Testis (tissue), 3 donors: ENCODE measurements around the gene MYOG. TPM values are rescaled to one million over a fixed set of nuclear protein-coding genes. Genes with fewer than 3 reads are reported as not detected.
A peak's percentile ranks its signal among the peaks of the same experiment; 100 is the strongest.

Experiments used
- DNase-seq: peaks from one replicate; pipeline ENCODE4 v3.0.0-alpha.2; 2019
- H3K27ac ChIP-seq, 2 donors: fragments of 200-600 bp; sonication (generic); one replicate each; pipeline ENCODE4 v1.5.1; 2019
- H3K27me3 ChIP-seq: fragments of 200-600 bp; sonication (generic); one replicate; pipeline ENCODE4 v1.5.1; 2019
- H3K36me3 ChIP-seq: fragments of 200-600 bp; sonication (generic); one replicate; pipeline ENCODE4 v1.5.1; 2017; ENCODE audit warnings: low read depth; ENCODE audit errors: missing control alignments
- H3K4me1 ChIP-seq: fragments of 200-600 bp; sonication (generic); one replicate; pipeline ENCODE4 v1.5.1; 2019
- H3K4me3 ChIP-seq, 2 donors: fragments of 200-600 bp; sonication (generic); one replicate each; pipeline ENCODE4 v1.5.1; 2017 to 2019
- H3K9me3 ChIP-seq: fragments of 200-600 bp; sonication (generic); one replicate; pipeline ENCODE4 v1.5.1; 2017
- POLR2A ChIP-seq: fragments of 450-650 bp; IDR thresholded peaks from one replicate; pipeline ENCODE4 v1.6.1; 2017; ENCODE audit warnings: antibody characterized with exemption, mild to moderate bottlenecking, moderate library complexity
- WGBS, 2 donors: methylation state at CpG; one replicate each; pipeline ENCODE4 v1.1.5; 2018; 5-methylcytosine and 5-hydroxymethylcytosine counted together
- intact Hi-C: fragments of 100-400 bp; cut with DNase I; formaldehyde crosslinking; loops from one replicate; pipeline ENCODE4 v1.15.1; 2023; ENCODE audit warnings: low total_unique reads
- polyA plus RNA-seq: library from polyadenylated mRNA; stranded (reverse); fragments of 350-450 nt; fragmentation: Illumina TruSeq; extraction: RNeasy Lipid Tissue Mini Kit (QIAGEN cat#74804); gene quantifications from one replicate; pipeline ENCODE4 v1.2.3, GENCODE V29; 2014; ENCODE audit warnings: low read depth, low replicate concordance; ENCODE audit not compliant: insufficient read depth
- total RNA-seq, 2 donors: library from RNA; depleted of rRNA; stranded (reverse); fragments of >200 nt; gene quantifications; one replicate each; pipeline ENCODE4 v1.2.3, GENCODE V29; 2016
- TF ChIP-seq, protein P1 (sequence below), 3 experiments: fragments of 450-650 bp in 2 of 3; fragments of 200-600 bp in 1 of 3; sonication (generic) in 1 of 3; IDR thresholded peaks; one replicate each; pipeline ENCODE4 v1.5.1; 2016 to 2019; ENCODE audit warnings: antibody characterized with exemption in 3 of 3, mild to moderate bottlenecking in 2 of 3, moderate library complexity in 1 of 3

The MYOG gene
- total and polyA plus RNA-seq, 3 donors from 2014 or later, result 0.25 to 1.2 (median 0.47) TPM

GRCh38 chr1:203129501-203130231 lies 43.9 kb upstream of the MYOG start:
- 43 to 63% methylated on average over 4 to 7 of the region's 7 CpGs for WGBS, 2 donors
- H3K4me1 ChIP-seq, result peaks cover 39% of the 10 kb centered on the region
- intact Hi-C loops, result no loop called here

GRCh38 chr1:203128716-203129500 lies 43.1 kb upstream of the MYOG start:
- H3K27ac ChIP-seq, result no peak overlapping the region
- TF ChIP-seq, protein P1, sequence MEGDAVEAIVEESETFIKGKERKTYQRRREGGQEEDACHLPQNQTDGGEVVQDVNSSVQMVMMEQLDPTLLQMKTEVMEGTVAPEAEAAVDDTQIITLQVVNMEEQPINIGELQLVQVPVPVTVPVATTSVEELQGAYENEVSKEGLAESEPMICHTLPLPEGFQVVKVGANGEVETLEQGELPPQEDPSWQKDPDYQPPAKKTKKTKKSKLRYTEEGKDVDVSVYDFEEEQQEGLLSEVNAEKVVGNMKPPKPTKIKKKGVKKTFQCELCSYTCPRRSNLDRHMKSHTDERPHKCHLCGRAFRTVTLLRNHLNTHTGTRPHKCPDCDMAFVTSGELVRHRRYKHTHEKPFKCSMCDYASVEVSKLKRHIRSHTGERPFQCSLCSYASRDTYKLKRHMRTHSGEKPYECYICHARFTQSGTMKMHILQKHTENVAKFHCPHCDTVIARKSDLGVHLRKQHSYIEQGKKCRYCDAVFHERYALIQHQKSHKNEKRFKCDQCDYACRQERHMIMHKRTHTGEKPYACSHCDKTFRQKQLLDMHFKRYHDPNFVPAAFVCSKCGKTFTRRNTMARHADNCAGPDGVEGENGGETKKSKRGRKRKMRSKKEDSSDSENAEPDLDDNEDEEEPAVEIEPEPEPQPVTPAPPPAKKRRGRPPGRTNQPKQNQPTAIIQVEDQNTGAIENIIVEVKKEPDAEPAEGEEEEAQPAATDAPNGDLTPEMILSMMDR (IDR thresholded peaks at IDR 0.05), result no peak
- TF ChIP-seq POLR2A, result no peak
- H3K9me3 ChIP-seq, result no peaks in the 10 kb centered on the region
- H3K4me1 ChIP-seq, result peaks cover 46% of the 10 kb centered on the region
- H3K36me3 ChIP-seq, result no peaks in the 10 kb centered on the region
- 49 to 58% methylated on average over 10 to 29 of the region's 29 CpGs for WGBS, 2 donors
- intact Hi-C loops, result no loop called here
- peak overlapping the region; percentile 39 to 59 for H3K4me3 ChIP-seq
- no peaks in the 10 kb centered on the region for H3K27me3 ChIP-seq
- DNase-seq, result peak; percentile 51

More at GRCh38 chr1:203129501-203130231, 43.9 kb upstream of the MYOG start:
- peak; percentile 84 for DNase-seq
- no peak for TF ChIP-seq POLR2A
- TF ChIP-seq, protein P1 (IDR thresholded peaks at IDR 0.05), result no peak
- peak overlapping the region in 1 of 2 donors; percentile 59 for H3K4me3 ChIP-seq
- H3K27ac ChIP-seq, result no peak overlapping the region
- H3K9me3 ChIP-seq, result no peaks in the 10 kb centered on the region
- H3K36me3 ChIP-seq, result no peaks in the 10 kb centered on the region
- H3K27me3 ChIP-seq, result no peaks in the 10 kb centered on the region

DNA sequence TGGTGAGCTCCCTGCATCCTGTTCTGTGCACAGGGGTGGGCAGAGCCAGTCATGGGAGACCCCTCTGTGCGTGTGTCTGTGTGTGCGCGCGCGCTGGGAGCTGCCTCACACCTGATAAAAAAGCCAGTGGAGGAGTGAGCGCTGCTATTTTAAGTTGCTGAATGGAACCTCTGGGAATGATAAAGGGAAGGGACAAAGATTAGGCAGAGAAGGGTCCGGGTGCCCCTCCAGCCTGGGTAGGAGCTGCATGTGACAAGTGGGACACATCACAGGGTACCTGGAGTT lies 42.6 kb upstream of the MYOG start:
- Histone ChIP-seq H3K4me3 (peak overlapping the region; percentile 39 to 59), H3K4me1 (peaks cover 46% of the 10 kb centered on the region), H3K36me3 (no peaks in the 10 kb centered on the region), H3K27ac (peak overlapping the region; percentile 5 to 61), H3K27me3 (no peaks in the 10 kb centered on the region), H3K9me3 (no peaks in the 10 kb centered on the region)
- intact Hi-C loops, result no loop called here
- no peak for DNase-seq
- TF ChIP-seq, protein P1 (IDR thresholded peaks at IDR 0.05), result peak in 1 of 3 experiments; percentile 1
- no peak for TF ChIP-seq POLR2A
- 0 to 25% methylated on average over 2 to 7 of the region's 7 CpGs for WGBS, 2 donors

DNA sequence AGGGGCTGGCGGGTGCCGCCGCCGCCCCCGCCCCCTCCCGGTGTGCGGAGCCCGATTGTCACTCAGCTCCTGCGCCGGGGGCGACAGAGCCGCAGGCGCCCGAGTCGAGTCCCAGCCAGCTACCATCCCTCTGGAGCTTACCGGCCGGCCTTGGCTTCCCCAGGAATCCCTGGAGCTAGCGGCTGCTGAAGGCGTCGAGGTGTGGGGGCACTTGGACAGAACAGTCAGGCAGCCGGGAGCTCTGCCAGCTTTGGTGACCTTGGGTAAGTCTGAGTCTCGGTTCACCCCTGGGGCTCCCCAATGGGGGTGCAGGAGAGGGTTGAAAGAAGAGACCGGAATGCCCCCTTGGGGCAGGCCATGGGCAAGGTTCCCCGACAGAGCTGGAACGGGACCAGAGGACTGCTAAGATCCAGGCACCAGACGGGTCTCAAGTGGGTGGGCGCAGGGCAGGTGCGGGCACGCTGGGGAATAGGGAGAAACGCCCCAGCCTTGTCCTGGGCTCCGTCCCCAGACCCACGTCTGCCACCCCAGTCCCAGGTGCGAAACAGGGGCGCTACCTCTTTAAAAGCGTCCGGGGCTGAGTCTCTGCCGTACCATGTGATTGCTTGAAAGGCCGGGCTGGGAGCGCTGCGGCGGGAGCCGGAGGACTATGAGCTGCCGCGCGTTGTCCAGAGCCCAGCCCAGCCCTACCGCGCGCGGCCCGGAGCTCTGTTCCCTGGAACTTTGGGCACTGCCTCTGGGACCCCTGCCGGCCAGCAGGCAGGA lies 42.0 kb upstream of the MYOG start, which contains the start of gene ADORA1:
Gene ADORA1, plus strand, starts transcription at position 61 of the 765 bp plus-strand sequence. CDS start 1,116 bp downstream, outside the sequence.
- TF ChIP-seq, protein P1 (IDR thresholded peaks at IDR 0.05), result peak in 2 of 3 experiments; percentile 5 to 13
- no peak for TF ChIP-seq POLR2A
- Histone ChIP-seq H3K9me3 (no peaks in the 10 kb centered on the region), H3K27me3 (no peaks in the 10 kb centered on the region), H3K4me1 (peaks cover 43% of the 10 kb centered on the region), H3K36me3 (no peaks in the 10 kb centered on the region), H3K4me3 (peak within 1 kb of the TSS; percentile 39 to 59), H3K27ac (peak within 1 kb of the TSS; percentile 5 to 61)
- intact Hi-C loops, result no loop called here
- peak; percentile 91 for DNase-seq
- WGBS, 2 donors, result 0% methylated on average over 5 to 51 of the region's 51 CpGs
